ENCODE measurements around the gene UBE2N.
"Not testable (repeated sequence)": the region's sequence is repeated elsewhere in the genome, so short reads cannot be mapped to it uniquely, and the experiment has no call there.

UBE2N gene

DNA sequence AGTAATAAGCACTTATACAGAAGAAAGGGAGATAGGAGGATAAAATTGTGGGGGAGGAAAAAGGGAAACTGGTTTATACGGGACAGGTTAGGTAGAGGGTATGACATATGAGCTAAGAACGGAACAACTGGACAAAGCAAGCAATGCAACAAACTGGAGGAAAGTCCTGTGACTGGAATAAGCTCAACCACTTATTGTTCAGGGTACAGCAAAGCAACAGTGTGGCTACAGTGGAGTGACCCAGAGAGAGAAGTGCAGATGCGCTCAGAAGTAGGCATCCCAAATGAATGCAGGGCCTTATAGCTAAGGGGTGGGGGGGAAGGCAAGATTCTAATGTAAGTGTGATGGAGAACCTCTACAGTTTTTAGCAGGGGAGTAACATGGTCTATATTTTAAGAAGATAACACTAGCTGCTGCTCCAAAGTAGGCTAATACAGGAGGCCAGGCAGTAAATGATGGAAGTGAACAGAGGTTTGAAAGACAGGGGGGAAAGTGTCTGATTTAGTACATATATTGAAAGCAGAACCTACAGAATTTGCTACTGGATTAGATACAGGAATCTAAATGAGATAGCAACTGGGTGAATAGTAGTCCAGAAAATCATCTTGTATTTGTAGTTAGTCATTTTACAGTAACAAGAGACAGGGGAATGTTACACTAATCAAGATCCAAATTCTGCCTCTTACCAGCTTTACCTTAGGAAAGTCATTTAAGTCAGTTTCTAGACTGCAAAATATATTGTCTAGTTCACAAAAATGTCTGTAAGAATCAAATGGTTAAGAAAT, 3.3 kb downstream of the UBE2N start:
- H2AFZ ChIP-seq (ENCODE audit: low read length), result no peak overlapping the region
- H3K4me1 ChIP-seq (ENCODE audit: low read length), result peaks cover 65% of the 10 kb centered on the region
- H3K27me3 ChIP-seq (replicated peaks; ENCODE audit: insufficient read depth, low read length), result no peaks in the 10 kb centered on the region
- no peak overlapping the region for H3K4me3 ChIP-seq (ENCODE audit: low read length)
- H3K9me2 ChIP-seq (replicated peaks; ENCODE audit: insufficient read depth, low read length), result no peaks in the 10 kb centered on the region
- no peaks in the 10 kb centered on the region for H3K36me3 ChIP-seq (replicated peaks; ENCODE audit: insufficient read depth, low read length)
- peaks cover 15% of the 10 kb centered on the region; the same call in 1 of the 2 replicates for H4K20me1 ChIP-seq (ENCODE audit: insufficient read depth, low read length)
- peak overlapping the region; percentile 58 for H3K4me2 ChIP-seq (ENCODE audit: low read depth, low read length)
- no peak for DNase-seq
- TF ChIP-seq EZH2 (optimal IDR thresholded peaks at IDR 0.05; ENCODE audit: low read depth, low read length) (no peak), EZH2phosphoT487 (IDR thresholded peaks at IDR 0.05; ENCODE audit: low read length) (no peak)
- TF ChIP-seq, protein P1, sequence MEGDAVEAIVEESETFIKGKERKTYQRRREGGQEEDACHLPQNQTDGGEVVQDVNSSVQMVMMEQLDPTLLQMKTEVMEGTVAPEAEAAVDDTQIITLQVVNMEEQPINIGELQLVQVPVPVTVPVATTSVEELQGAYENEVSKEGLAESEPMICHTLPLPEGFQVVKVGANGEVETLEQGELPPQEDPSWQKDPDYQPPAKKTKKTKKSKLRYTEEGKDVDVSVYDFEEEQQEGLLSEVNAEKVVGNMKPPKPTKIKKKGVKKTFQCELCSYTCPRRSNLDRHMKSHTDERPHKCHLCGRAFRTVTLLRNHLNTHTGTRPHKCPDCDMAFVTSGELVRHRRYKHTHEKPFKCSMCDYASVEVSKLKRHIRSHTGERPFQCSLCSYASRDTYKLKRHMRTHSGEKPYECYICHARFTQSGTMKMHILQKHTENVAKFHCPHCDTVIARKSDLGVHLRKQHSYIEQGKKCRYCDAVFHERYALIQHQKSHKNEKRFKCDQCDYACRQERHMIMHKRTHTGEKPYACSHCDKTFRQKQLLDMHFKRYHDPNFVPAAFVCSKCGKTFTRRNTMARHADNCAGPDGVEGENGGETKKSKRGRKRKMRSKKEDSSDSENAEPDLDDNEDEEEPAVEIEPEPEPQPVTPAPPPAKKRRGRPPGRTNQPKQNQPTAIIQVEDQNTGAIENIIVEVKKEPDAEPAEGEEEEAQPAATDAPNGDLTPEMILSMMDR (IDR thresholded peaks at IDR 0.05; ENCODE audit: low read length), result no peak
- no peak overlapping the region for H3K9ac ChIP-seq (ENCODE audit: low read length)
- H3F3A ChIP-seq (ENCODE audit: insufficient read depth, low read length), result peaks cover 35% of the 10 kb centered on the region
- H3K27ac ChIP-seq (ENCODE audit: low read length), result peak overlapping the region; percentile 65; the same call in 1 of the 2 replicates
- no peaks in the 10 kb centered on the region for H3K9me3 ChIP-seq (replicated peaks; ENCODE audit: insufficient read depth, low read length)
- peaks cover 83% of the 10 kb centered on the region for H3K79me2 ChIP-seq (ENCODE audit: low read length)

DNA sequence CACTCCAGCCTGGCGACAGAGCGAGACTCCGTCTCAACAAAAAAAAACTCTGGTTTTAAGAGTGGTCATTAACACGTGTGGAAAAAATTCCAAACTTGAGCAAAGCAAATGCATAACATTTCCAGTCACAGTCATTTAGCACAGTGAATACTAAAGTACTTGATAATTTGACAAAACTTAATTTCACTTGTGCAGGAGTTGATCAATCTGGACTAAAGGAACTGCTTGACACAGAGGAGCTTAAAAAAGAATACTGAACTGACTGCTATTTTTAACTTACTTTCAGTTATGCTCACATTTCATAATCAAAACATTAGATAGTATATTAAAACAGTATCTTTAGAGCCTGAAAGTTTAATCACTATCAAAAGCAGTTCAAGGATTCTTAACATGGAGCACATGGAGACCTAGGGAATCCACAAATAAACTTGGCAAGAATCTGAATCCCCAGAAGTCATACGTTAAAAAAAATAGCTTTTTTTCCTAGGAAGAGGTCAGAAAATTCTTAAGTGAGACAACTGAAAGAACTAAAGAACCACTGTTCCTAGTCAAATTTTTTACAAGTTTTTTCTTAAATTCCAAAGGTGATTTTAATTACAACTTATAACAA, 7.4 kb downstream of the UBE2N start:
- DNase-seq, result peak; percentile 34
- peaks cover 38% of the 10 kb centered on the region for H4K20me1 ChIP-seq (ENCODE audit: insufficient read depth, low read length)
- peaks cover 26% of the 10 kb centered on the region for H3F3A ChIP-seq (ENCODE audit: insufficient read depth, low read length)
- peak overlapping the region; percentile 76 for H3K4me2 ChIP-seq (ENCODE audit: low read depth, low read length)
- peaks cover 63% of the 10 kb centered on the region for H3K4me1 ChIP-seq (ENCODE audit: low read length)
- H3K4me3 ChIP-seq (ENCODE audit: low read length), result peak overlapping the region; percentile 39; the same call in 1 of the 2 replicates
- no peaks in the 10 kb centered on the region for H3K9me3 ChIP-seq (replicated peaks; ENCODE audit: insufficient read depth, low read length)
- TF ChIP-seq, protein P1 (IDR thresholded peaks at IDR 0.05; ENCODE audit: low read length), result no peak
- TF ChIP-seq EZH2phosphoT487 (IDR thresholded peaks at IDR 0.05; ENCODE audit: low read length), result no peak
- TF ChIP-seq EZH2 (optimal IDR thresholded peaks at IDR 0.05; ENCODE audit: low read depth, low read length), result no peak
- H3K9me2 ChIP-seq (replicated peaks; ENCODE audit: insufficient read depth, low read length), result no peaks in the 10 kb centered on the region
- no peaks in the 10 kb centered on the region for H3K36me3 ChIP-seq (replicated peaks; ENCODE audit: insufficient read depth, low read length)
- H3K79me2 ChIP-seq (ENCODE audit: low read length), result peaks cover 100% of the 10 kb centered on the region
- H3K27me3 ChIP-seq (replicated peaks; ENCODE audit: insufficient read depth, low read length), result no peaks in the 10 kb centered on the region
- no peak overlapping the region for H2AFZ ChIP-seq (ENCODE audit: low read length)
- peak overlapping the region; percentile 22; the same call in 1 of the 2 replicates for H3K27ac ChIP-seq (ENCODE audit: low read length)
- no peak overlapping the region for H3K9ac ChIP-seq (ENCODE audit: low read length)

DNA sequence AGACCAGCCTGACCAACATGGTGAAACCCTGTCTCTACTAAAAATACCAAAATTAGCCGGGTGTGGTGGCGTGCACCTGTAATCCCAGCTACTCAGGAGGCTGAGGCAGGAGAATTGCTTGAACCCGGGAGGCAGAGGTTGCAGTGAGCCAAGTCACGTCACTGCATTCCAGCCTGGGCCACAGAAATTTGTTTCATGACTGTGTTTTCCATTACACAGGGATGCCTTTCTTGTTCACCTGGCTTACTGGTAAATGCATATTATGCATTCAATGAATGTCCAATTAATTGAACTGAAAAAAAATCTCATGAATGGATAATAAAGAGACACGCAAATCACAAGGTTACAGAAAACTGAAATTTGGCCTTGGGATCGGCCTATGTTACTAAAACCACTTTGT, 9.7 kb downstream of the UBE2N start:
- not testable (repeated sequence) for H3K9ac ChIP-seq (ENCODE audit: low read length); DNase-seq; H3K9me2 ChIP-seq (replicated peaks; ENCODE audit: insufficient read depth, low read length); H3K36me3 ChIP-seq (replicated peaks; ENCODE audit: insufficient read depth, low read length); H3K27me3 ChIP-seq (replicated peaks; ENCODE audit: insufficient read depth, low read length); H3K4me3 ChIP-seq (ENCODE audit: low read length); H3K27ac ChIP-seq (ENCODE audit: low read length); H2AFZ ChIP-seq (ENCODE audit: low read length); H3K4me2 ChIP-seq (ENCODE audit: low read depth, low read length); H3K9me3 ChIP-seq (replicated peaks; ENCODE audit: insufficient read depth, low read length)
- Histone ChIP-seq H3K79me2 (ENCODE audit: low read length) (peaks cover 100% of the 10 kb centered on the region), H3F3A (ENCODE audit: insufficient read depth, low read length) (peaks cover 26% of the 10 kb centered on the region), H4K20me1 (ENCODE audit: insufficient read depth, low read length) (peaks cover 36% of the 10 kb centered on the region), H3K4me1 (ENCODE audit: low read length) (peaks cover 47% of the 10 kb centered on the region)

DNA sequence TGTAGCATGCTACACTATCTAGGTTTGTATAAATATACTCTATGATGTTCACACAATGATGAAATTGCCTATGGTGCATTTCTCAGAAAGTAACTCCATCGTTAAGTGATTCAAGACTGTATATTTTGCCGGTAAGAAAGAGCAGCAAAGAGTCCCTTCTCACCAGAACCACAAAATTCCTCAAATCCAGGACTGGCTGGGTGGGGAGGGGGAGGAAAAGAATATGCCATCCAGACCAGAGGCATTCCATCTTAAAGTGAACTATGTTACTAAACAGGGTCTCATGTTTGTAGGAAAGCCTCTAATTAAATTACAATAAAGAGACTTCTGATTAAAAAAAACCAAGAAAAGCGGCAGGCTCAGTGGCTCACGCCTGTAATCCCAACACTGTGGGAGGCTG, 11.5 kb downstream of the UBE2N start:
- H2AFZ ChIP-seq (ENCODE audit: low read length), result no peak overlapping the region
- no peak overlapping the region for H3K4me3 ChIP-seq (ENCODE audit: low read length)
- H3K27me3 ChIP-seq (replicated peaks; ENCODE audit: insufficient read depth, low read length), result no peaks in the 10 kb centered on the region
- TF ChIP-seq, protein P1 (IDR thresholded peaks at IDR 0.05; ENCODE audit: low read length), result no peak
- TF ChIP-seq EZH2 (optimal IDR thresholded peaks at IDR 0.05; ENCODE audit: low read depth, low read length), result no peak
- no peak for TF ChIP-seq EZH2phosphoT487 (IDR thresholded peaks at IDR 0.05; ENCODE audit: low read length)
- no peak overlapping the region for H3K9ac ChIP-seq (ENCODE audit: low read length)
- H3F3A ChIP-seq (ENCODE audit: insufficient read depth, low read length), result peaks cover 24% of the 10 kb centered on the region
- H3K4me1 ChIP-seq (ENCODE audit: low read length), result peaks cover 44% of the 10 kb centered on the region
- peaks cover 100% of the 10 kb centered on the region for H3K79me2 ChIP-seq (ENCODE audit: low read length)
- no peak overlapping the region for H3K4me2 ChIP-seq (ENCODE audit: low read depth, low read length)
- no peaks in the 10 kb centered on the region for H3K9me2 ChIP-seq (replicated peaks; ENCODE audit: insufficient read depth, low read length)
- H4K20me1 ChIP-seq (ENCODE audit: insufficient read depth, low read length), result peaks cover 51% of the 10 kb centered on the region
- no peaks in the 10 kb centered on the region for H3K36me3 ChIP-seq (replicated peaks; ENCODE audit: insufficient read depth, low read length)
- no peak for DNase-seq
- H3K9me3 ChIP-seq (replicated peaks; ENCODE audit: insufficient read depth, low read length), result no peaks in the 10 kb centered on the region
- H3K27ac ChIP-seq (ENCODE audit: low read length), result no peak overlapping the region
